ENCODE measurements around the gene IRF2BP2.
A peak's percentile ranks its signal among the peaks of the same experiment; 100 is the strongest.

Gene IRF2BP2

DNA sequence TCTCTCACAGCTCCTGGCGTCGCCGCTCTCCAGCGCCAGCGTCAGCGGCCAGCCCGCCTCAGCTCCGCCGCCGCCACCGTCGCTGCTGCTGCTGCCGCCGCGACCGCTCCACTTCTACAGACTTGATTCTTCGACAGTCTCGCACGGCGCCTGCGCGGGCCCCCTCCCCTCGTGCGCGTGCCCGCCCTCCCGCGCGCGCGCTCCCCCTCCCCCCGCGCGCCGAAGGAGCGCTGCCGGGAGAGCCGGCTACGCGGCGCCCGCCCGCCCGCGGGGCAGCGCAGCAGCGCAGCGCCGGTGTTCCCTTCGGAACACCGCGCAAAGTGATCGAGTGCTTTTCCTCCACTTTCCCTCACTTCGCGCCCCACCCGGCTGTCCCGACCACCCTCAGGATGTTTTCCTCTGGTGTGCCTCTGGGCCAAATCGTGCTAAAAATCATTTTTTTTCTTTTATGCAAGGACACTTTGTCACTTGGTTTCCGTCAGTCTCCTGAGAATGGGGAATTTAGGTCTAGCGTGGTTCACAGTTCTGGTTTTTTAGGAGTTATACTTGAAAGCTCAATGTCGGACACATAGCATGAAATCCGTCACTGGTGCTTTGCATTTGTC is at the start of gene IRF2BP2:
Gene IRF2BP2 (minus strand): TSS at position 118 of the 605 bp plus-strand sequence. CDS start 684 bp downstream, outside the sequence.
- TF ChIP-seq, protein P1, sequence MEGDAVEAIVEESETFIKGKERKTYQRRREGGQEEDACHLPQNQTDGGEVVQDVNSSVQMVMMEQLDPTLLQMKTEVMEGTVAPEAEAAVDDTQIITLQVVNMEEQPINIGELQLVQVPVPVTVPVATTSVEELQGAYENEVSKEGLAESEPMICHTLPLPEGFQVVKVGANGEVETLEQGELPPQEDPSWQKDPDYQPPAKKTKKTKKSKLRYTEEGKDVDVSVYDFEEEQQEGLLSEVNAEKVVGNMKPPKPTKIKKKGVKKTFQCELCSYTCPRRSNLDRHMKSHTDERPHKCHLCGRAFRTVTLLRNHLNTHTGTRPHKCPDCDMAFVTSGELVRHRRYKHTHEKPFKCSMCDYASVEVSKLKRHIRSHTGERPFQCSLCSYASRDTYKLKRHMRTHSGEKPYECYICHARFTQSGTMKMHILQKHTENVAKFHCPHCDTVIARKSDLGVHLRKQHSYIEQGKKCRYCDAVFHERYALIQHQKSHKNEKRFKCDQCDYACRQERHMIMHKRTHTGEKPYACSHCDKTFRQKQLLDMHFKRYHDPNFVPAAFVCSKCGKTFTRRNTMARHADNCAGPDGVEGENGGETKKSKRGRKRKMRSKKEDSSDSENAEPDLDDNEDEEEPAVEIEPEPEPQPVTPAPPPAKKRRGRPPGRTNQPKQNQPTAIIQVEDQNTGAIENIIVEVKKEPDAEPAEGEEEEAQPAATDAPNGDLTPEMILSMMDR (conservative IDR thresholded peaks at IDR 0.05; ENCODE audit: low read depth, low read length): no peak
- peak; percentile 91 for DNase-seq (ENCODE audit: low read depth)
- H3K4me3 ChIP-seq (ENCODE audit: low read depth, low read length): peak within 1 kb of the TSS; percentile 91

GRCh38 chr1:234659538-234659937 is 49.6 kb upstream of the IRF2BP2 start:
- no peak overlapping the region for H3K4me3 ChIP-seq (ENCODE audit: low read depth, low read length)
- DNase-seq (ENCODE audit: low read depth): peak; percentile 73
- TF ChIP-seq, protein P1 (conservative IDR thresholded peaks at IDR 0.05; ENCODE audit: low read depth, low read length): no peak

- H3K4me3 ChIP-seq (ENCODE audit: low read depth, low read length): no peak overlapping the region
- TF ChIP-seq, protein P1 (conservative IDR thresholded peaks at IDR 0.05; ENCODE audit: low read depth, low read length): no peak
- DNase-seq (ENCODE audit: low read depth): peak; percentile 30
Observed at GRCh38 chr1:234658138-234658537, 48.2 kb upstream of the IRF2BP2 start.

DNA sequence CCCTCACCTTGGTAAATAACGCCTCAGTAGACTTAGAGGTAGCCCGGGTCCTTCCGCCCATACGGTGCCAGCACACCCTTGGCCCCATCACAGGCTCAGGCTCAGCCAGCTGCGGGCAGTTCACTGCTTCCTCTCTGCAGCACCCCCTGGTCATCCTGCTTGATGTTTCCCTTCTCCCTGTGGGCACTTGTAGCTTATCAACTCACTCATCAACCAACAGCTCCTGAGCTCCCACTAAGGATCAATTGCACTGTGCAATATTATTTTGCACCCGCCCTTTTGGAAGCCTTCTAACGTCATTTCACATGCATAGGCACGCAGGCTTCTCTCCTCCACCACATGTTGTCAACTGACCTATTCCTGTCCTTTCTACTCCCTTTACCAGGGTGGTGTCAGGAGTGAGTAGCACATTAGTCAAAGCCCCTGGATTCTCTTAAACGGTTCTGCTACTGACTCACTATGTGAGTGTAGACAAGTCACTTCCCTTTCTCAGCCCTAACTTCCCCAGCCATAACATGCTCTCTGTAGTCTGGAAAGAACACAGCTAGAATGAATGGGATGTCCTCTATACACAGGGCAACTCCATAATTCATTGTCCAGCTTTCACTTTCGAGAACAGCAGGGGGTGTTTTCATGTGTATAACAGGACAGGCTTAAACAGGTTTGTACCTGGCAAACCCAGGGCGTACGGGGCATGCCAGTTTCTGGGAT is 47.1 kb upstream of the IRF2BP2 start:
- TF ChIP-seq, protein P1 (conservative IDR thresholded peaks at IDR 0.05; ENCODE audit: low read depth, low read length): no peak
- H3K4me3 ChIP-seq (ENCODE audit: low read depth, low read length): no peak overlapping the region
- DNase-seq (ENCODE audit: low read depth): peak; percentile 89

DNA sequence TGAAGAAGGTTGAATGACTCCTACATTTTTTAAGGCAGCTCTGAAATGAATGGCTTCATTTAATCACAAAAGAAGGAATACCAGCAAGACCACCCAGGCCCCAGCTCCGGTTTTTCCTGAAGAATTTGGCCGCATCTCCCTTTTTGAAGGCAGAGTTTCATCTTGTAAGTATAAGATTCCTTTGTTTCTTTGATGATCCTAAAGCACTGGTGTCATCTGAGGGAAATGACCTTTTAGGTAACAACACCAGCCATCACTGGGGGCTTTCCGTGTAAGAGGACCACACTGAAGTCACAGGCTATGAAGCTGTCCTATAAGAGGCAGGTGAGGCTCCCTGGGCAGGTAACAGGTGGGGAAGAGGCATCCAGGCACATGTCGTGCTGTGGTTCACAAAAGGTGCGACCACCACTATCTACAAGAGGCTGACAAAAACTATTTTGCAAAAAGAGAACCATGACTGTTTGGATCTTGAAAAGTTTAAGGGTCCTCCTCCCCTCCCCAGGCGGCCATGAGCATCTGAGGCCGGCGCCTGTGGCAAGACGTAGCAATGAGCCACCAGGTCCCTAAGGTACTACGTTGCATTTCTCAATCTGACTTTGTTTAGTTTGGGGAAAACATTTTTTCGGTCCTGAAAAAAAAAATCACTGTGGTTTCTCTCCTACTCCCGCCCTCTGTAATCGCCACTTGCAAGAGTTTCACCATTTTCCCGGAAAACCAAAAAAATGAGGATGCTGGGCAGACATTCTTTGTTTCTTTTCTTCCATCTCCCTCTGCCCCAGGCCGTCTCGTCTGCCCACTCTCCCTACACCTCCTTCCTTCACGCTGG is 46.3 kb upstream of the IRF2BP2 start:
- no peak overlapping the region for H3K4me3 ChIP-seq (ENCODE audit: low read depth, low read length)
- DNase-seq (ENCODE audit: low read depth): no peak
- TF ChIP-seq, protein P1 (conservative IDR thresholded peaks at IDR 0.05; ENCODE audit: low read depth, low read length): no peak

DNA sequence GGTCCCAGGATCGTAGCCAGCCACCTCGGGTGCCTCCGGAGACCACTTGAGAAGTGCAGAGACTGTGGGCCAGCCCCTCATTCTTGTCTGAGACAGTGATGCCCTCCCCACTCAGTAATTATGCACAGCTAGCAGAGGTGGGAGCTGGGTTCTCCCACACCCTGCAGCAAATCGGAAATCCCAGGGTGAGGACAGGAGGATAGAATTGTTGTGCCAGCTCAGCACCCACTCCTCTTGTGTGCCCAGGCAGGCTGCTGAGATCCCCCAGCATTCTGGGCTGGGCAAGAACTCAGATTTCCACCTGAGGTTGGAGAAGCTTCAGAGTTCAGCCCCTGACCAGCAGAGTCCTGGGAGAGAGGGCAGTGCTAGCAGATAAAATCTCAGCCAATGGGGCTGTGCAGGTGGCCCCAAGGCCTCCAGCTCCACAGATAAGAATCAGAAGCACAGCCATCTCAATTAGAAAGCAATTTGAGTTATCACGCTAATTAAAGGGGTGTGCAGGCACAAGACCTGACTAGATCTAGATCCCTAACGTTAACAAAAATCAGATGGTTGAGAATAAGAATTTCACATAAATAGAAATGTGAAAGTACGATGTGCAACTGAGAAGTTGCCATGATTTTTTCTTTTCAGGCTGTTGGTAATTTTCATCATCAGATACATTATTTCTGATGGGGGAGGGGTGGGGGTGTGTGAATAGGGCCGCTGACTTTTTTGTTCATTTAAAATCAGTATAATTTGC is 45.5 kb upstream of the IRF2BP2 start:
- DNase-seq (ENCODE audit: low read depth): no peak
- TF ChIP-seq, protein P1 (conservative IDR thresholded peaks at IDR 0.05; ENCODE audit: low read depth, low read length): no peak
- H3K4me3 ChIP-seq (ENCODE audit: low read depth, low read length): no peak overlapping the region

All from choroid plexus epithelial cell (primary cell).